Activated CD4-positive, CD25-positive, alpha-beta regulatory T cell treated with anti-CD3 and anti-CD28 coated beads, Interleukin-2, amount 50 U/mL, for 16 hours (primary cell): ENCODE data around the gene PSORS1C1.

ENCODE experiments used
- DNase-seq: peaks from one replicate; pipeline ENCODE4 v3.0.0-alpha.2; 2020; ENCODE audit warnings: low read depth, low spot score

PSORS1C1 gene

DNA sequence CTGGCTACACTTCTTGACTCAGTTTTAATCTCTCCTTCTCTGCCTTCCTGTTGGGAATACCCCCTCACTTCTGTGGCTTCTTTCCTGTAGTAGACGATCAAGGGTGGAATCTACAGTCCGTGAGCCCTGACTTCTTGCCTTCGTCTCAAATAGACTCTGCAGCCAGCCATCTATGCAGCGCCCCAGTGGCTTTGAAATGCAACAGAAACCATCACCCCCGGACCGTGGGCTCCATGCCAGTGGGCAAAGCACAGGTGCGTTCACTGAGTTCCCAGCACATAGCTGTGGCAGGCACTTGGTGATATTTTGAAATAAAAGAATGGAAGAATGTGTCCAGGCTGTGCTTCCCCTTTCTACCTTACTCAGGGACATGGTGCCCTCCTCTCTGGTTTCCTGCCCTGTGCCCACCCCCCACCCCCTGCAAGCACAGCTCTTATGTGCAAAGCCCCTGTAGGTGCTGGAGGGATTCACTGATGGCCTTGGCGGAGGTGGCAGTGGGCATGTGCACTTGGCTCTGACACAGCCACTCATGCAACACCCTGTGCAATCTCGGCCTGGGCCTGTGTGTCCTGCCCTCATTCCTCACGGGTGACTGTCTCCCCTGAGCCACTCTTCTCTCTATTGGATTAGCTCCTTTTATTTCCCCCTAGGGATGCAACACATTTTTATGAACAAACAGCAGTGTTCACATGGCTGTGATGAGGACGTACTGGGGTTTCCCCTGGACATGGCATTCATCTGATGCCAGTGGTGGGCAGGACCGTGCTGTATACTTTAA, 11.2 kb downstream of the PSORS1C1 start:
- no peak for DNase-seq

DNA sequence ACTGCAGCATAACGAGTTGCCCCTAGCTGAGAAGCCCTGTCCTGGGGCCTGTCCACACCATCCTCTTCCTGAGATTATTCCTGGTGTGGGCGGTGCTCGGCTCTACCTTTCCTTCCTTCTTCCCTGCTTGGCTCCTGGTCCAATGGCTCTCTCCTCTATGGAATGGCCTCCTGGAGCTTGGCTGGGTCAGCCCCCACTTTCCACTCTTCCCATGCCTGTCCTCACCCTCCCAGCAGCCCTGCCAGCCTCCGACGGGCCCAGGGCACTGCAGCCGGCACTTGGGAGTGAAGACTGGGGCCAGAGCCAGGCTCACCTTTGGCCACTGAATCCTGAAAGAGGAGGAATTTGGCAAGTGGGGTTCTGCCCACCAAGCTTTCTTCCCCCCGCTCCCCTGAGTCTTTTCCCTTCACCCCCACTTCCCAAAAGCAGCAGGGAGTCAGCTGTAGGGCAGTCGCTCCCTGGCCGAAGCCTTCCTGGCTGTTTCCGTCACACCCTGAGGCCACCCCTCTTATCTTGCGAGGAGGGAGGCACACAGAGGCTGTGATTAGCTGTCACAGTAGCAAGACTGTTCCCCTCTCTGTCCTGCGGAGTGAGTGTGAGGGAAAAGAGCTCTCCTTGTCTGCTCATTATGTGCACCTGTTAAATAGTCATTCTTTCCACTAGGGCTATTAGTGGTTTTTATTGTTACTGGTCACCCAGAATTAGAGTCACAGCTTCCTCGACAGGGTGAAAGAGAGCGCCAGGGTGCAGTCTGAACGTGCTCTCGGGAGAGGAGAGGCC, 12.0 kb downstream of the PSORS1C1 start:
- no peak for DNase-seq

DNA sequence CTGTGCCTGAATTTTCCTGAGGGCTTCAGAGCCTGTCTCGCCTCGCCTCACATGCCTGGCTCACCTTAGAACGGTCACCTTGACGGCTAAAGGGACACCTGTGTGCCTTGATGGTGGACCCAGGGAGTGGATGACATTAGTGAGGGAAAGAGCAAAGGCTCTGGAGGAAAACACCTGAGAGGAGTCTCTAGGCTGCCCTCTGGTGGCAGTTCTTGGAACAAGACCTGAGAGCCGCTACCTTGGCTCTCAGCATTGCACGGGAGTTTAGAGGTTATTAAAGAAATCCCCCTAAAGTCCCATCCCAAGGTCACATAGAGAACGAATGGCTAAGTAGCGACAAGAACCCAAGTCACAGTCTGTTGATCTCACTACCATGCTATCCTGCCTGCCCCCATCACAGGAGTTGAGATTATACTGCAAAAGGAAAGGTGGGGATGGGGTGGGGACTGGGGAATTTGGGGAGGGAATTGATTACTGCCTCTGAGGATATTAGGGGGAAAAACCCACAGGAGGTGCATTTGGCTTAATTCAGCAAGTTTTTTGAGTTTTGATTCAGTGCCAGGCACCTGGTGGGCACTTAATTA, 13.6 kb downstream of the PSORS1C1 start:
- DNase-seq, result peak; percentile 51

DNA sequence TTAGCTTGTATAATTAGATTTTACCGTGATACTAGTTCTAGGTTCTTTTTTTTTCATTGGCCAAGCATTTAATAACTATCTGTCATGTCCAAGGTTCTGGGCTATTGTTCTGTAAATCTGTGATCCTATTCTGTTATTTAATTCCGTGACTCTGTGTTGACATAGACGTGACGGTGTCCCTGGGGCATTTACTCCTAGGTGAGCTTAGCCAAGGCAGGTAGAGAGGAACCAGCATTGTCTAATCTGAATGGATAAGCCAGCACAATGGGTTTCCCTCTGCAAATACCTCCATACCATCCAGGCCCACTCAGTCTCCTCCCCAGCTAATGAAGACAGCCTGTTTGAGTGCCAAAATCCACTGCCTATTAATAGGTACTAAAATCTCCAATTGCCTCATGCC, 14.5 kb downstream of the PSORS1C1 start:
- no peak for DNase-seq

DNA sequence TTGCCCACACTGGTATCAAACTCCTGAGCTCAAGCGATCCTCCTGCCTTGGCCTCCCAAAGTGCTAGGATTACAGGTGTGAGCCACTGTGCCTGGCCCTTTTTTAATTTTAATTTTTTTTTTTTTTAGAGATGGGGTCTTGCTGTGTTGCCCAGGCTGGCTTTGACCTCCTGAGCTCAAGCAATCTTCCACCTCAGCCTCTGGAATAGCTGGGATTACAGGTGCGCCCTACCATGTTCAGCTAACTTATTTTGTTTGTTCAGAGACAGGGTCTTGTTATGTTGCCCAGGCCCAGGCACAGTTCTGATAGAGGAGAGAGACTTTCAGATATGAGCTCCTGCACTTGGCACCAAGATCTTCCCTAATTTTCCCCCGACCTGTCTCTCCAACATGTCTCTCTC, 16.2 kb downstream of the PSORS1C1 start:
- DNase-seq, result no peak

DNA sequence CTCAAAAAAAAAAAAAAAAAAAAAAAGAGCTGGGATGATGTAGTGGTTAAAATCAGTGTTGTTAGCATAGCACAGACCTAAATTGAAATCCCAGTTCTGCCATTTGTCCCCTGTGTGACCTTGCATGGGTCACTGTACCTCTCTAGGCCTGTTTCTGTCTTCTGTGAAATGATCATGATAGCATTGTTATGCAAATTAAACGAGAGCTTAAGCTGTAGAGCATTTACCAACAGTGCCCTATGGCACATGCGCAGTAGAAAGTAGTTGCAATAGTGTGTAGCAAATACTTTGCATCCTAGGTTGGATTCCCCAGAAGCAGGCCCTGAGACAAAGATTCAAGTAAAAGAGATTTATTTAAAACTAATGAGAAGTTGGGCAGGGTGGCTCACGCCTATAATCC, 17.0 kb downstream of the PSORS1C1 start:
- no peak for DNase-seq

DNA sequence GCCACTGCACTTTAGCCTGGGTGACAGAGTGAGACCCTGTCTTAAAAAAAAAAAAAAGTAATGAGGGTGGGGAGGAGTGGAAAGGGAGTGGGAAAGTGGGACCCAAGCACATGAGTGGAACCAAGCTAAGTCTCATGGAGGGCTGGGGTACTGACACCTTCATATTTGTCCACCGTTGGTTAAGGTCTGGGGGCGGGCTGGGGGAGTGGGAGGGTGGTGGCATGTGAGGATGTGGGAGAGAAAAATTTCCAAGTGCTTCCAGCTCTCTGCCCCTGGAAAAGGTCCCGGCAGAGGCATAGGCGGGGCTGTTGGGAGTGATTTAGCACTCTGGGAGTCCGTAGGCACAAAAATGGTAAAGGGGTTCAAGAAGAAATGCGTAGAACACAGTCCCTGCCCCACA, 18.2 kb downstream of the PSORS1C1 start:
- DNase-seq, result no peak

DNA sequence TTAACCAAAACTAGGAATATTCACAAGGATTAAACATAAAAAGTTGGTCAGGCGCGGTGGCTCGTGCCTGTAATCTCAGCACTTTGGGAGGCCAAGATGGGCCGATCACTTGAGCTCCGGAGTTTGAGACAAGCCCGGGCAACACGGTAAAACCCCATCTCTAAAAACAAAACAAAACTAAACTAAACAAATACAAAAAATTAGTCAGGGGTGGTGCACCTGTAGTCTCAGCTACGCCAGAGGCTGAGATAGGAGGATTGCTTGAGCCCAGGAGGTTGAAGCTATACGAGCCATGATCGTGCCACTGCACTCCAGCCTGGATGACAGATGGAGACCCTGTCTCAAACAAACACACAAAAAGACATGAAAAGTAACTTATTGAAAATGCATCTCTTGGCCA, 21.1 kb downstream of the PSORS1C1 start:
- no peak for DNase-seq

DNA sequence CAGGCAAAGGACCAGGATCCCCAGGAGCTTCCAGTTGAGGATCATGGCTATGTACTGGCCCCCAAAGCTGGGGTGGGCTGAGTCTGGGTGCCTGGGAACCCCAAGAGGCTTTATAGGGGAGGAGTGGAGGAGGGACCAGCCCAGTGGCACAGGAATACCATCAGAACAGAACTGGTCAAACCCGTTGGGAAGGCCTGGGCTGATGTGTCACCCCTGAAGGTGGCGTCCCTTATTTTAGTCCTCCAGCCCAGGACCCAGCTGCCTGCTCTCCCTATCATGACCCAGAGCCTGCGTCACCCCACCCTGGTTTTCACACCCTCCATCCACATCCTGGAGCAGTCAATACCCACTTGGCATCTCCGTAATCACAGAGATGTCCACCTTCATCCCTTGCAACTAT, 24.4 kb downstream of the PSORS1C1 start, which contains the start of gene PSORS1C2:
Gene PSORS1C2, minus strand, starts transcription at position 85 of the 400 bp plus-strand sequence. Its CDS starts 40 bp downstream, at position 45.
- no peak for DNase-seq

DNA sequence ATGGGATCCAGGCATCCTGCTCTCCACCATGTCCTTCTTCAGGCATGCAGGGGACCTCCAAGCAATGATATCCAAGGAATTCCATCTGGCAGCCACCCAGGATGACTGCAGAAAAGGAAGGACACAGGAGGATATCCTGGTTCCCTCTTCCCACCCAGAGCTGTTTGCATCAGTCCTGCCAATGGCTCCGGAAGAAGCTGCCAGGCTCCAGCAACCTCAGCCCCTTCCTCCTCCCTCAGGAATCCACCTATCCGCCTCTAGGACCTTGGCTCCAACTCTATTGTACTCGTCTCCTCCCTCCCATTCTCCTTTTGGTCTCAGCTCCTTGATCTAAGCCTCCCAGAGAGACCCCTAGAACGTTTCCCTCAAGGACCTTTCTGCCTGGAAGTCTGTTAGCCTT, 25.0 kb downstream of the PSORS1C1 start:
- DNase-seq, result no peak

DNA sequence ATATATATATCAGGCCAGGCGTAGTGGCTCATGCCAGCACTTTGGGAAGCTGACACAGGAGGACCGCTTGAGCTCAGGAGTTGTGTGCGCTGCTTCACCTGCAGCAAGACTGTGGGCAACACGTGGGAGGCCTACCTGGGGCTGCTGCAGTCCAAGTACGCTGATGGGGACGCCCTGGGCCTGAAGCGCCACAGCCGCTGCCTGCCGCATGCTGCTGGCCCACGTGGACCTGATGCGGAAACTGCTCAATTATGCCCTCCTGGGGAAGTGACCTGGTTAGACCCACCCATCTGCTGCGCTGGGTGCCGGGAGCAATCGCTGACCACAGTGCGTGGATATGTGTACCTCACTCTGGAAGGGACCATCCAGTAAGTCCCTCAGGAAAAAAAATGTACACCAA, 26.0 kb downstream of the PSORS1C1 start:
- DNase-seq, result no peak

DNA sequence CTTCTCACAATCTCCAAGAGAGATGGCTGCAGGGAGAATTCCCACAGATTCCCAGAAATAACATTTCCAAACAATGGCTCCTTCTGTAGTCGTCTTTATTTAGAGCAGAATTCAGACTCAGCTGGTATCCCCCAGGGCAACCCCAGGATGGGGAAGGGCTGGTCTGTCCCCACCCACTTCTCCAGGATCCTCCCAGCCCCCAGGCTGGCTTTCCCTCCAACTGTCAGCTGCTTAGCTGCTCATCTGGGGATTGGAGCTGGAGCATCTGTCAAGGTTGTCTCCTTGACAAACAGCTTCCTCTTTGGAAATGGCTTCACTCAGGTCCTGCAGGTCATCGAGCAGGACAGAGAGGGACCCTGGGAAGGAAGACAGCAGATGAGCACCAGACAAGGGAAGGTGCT, 27.8 kb downstream of the PSORS1C1 start:
- DNase-seq, result no peak

DNA sequence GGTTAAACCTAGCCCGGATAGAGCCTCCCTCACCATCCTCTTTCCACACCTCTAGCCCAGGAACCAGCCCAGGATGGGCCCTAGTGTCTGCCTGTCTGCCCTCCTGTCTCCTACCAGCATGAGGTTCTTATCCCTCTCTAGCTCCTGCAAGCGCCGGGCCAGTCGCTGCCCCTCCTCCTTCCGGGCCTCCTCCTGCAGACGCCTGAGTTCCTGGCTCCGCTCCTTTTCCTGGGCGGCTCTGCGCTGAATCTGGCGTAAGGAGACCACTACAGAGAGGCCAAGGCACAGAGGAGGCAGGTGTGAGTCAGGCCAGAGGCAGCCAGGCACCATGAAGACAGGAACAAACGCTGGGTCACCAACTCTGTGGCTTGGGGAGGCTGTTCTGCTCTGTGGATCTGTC, 28.5 kb downstream of the PSORS1C1 start:
- no peak for DNase-seq

DNA sequence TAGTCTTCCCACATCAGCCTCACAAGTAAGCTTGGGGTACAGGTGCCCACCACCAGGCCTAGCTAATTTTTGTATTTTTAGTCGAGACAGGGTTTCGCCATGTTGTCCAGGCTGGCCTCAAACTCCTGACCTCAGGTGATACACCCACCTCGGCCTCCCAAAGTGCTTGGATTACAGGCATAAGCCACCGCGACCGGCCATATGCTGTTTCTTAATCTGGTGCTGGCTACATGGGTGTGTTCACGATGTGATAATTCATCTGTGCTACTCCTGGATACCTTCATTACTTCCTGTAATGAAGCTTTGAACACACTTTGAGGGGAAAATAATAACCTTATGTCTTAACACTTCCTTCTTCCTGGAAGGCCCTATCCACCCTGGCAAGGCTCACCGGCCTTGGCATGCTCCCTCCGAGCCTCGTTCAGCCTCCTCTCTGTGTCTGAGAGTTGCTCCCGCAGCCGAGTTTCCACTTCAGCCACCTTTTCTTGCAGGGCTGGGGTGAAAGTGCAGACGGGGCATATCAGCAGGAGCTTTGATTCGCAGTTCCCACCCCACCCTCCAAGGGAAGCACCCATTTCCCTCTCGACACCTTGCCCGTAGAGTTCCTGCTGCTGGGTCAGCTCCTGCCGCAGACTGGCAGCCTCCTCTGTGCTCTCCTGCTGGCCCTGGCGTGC, 29.8 kb downstream of the PSORS1C1 start:
- DNase-seq, result no peak

DNA sequence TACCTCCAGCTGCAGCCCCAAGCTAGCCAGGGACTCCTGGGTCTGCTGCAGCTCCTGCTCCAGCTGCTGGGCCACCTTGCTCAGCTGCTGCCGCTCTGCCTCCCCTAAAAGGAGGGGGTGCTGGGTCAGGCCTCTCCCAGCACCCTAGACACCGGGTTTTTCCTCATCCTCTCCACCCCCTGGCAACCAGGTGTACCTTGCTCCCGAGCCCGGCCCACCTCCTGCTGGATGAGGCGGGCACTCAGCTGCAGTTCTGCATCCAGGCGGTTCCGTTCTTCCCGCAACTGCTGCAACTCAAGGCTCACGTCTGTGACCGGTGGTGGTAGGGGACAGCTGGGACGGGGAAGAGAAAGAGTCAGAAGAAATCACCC, 30.4 kb downstream of the PSORS1C1 start:
- no peak for DNase-seq

DNA sequence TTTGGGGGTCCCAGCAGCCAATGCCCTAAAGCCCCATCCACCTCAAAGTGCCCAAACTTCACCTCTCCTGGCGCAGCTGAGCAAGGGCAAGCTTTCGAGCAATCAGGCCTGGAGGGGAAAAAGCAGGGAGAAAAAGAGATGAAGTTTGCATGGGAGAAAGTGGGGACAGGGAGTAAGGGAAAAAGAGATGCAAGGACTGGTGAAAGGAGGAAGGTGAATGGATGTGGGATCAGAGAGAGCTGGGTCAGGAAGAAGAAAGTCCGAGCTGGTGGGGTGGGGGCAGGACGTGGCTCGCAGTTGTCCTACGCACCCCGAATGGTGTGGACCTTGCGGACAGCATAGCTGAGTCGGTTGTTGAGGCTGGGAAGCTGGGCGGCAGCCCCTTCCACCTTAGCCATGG, 30.8 kb downstream of the PSORS1C1 start:
- DNase-seq, result no peak

DNA sequence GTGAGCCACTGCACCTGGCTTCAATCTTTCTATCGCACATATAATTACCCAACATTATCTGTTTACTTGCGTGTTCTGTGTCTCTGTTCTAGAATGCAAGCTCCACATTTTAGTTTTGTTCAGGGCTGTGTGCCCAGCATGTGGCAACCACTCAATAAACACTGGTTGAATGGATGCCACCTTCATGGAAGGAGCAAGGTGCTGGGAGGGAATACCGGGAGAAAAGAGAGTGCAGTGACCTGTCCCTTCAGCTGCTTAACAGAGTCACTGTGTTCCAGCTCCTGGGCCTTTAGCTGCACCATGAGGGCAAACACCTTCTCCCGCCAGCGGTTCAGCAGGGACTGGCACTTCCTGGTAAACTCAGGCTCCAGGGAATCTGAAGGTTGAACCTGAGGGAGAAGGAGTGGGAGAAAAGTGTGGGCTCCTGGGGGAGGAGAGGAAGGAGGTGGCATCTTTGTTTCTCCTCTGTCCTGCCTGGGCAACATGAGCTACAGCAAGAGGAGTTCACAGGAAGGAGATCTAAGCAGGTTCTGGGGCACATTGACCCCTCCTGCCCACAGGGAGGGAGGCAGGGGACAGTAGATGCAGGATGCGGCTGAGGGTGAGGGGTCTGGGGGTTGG, 35.3 kb downstream of the PSORS1C1 start:
- no peak for DNase-seq

DNA sequence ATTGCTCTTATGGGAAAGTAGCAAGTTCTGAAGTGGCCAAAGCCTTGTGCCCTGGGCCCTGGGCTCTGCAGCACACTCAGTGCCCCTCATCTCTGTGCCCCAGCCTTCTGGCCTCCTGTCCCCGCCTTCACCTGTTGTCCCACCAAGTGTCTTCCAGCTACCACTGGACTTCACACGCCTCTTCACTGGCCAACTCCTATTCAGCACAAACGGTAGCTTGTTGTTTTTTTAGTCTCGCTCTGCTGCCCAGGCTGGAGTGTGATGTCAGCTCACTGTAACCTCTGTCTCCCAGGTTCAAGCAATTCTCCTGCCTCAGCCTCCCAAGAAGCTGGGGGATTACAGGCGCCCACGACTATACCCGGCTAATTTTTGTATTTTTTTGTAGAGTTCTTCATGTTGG, 38.2 kb downstream of the PSORS1C1 start:
- DNase-seq, result no peak

DNA sequence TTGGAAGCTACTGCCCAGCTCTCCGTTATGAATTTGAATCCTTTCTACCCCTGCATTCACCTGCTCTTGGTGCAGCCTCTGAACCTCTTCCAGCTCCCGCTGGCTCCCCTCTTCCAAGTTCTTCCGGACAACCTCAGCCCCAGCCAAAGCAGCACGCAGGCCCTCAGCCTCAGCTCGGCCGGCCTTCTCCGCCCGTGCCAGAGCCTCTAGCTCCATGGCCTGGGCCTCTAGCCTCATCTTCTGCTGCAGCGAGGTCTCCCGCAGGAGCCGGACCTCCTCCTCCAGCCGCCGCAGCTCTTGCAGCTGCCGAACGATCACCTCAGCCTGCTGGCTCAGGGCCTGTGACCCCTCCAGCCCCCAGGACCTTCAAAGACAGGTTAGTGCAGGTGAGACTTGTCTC, 39.8 kb downstream of the PSORS1C1 start:
- DNase-seq, result no peak

DNA sequence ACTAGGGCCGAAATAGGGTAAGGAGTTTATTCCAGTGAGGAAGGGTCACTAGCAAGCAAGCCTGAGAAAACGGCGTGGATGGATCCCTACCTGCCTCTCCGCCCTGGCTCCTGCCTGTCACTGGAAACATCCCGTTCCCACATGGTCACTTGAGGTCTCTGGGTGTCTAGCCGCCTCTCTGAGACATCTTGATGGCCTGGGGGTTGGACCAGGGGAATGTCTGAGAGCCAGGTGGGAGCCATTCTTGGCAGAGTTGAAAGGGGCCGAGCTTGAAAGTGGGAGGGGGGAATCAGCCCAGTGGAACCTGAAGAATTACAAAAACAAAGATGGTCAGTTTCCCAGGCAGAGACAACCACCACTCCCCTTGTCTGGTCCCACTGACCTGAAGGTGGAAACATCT, 42.0 kb downstream of the PSORS1C1 start:
- no peak for DNase-seq

DNA sequence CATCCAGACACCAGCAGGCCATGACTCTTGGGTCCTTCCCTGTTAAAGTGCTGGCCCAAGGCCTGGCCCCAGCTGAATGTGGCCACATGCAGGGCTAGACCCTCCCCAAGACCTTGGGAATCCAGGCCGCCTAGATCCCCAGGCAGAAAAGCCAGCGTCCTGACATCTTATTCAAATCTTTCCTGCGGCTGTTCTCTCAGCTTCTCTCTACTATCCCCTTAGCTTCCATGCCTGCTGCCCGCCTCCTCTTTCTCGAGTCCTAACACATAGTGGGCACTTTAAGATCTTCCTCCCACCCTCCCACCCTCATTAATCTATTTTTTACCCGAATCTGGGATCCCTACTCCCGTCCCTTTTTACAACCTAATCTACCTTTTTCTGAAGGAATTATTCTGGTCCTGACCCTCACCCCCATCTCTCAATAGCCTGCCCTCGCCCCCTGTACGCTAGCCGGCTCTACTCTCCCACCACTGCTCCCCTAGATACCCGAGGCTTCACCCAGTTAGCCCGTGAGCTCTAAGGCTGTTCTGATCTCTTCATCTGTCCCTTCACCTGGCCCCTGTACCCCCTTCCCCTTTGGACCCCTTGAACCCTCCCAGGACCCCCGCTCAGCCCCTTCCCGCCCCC, 43.0 kb downstream of the PSORS1C1 start, which contains the start of gene CCHCR1:
Gene CCHCR1, minus strand, starts transcription at position 290 of the 627 bp plus-strand sequence. Its CDS starts 202 bp downstream, at position 88.
- no peak for DNase-seq
